HepG2 (cell line): ENCODE results near the gene SLC26A5.

Source experiments
- POGK ChIP-seq: sonication (generic); formaldehyde crosslinking; conservative IDR thresholded peaks from 2 replicates; pipeline ENCODE4 v1.8.0; 2022; ENCODE audit warnings: mild to moderate bottlenecking, moderate library complexity, missing genetic modification reagents
- ZZZ3 ChIP-seq: sonication (generic); formaldehyde crosslinking; IDR thresholded peaks from 2 replicates; pipeline ENCODE4 v1.4.0; 2020; ENCODE audit warnings: missing genetic modification reagents, mild to moderate bottlenecking, borderline replicate concordance

- TF ChIP-seq ZZZ3 (no peak), POGK (CRISPR knock-in tag) (no peak)
Measured at GRCh38 chr7:103474956-103475355, 28.9 kb upstream of the SLC26A5 start.
